ENCODE results near the gene ADAMTS19.

DNA sequence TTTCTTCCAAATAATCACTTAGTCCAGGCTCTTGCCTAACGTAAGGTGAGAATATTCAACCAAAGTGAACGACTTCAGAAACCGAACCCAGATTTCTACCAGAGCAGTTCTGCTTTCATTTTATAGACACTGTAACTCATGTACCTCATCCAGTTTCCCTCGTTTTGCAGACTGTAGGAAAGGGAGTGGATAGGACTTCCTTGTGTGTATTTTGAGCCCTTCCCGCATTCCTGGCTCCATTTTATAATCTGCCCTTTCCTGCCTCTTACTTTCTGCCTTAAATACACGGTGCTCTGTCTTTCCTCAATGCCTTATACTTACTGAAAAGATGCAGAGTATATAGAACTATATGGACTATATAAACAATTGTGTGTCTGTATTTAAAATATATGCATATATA is 308.6 kb downstream of the ADAMTS19 start:
- TF ChIP-seq EZH2 (IDR thresholded peaks at IDR 0.05; ENCODE audit: insufficient read depth, poor library complexity, severe bottlenecking) (no peak), EZH2phosphoT487 (IDR thresholded peaks at IDR 0.05; ENCODE audit: insufficient read depth, low read depth) (no peak)
